ENCODE data around the gene ESPN.
"Not testable (repeated sequence)": the region's sequence is repeated elsewhere in the genome, so short reads cannot be mapped to it uniquely, and the experiment has no call there.

The ESPN gene, protein sequence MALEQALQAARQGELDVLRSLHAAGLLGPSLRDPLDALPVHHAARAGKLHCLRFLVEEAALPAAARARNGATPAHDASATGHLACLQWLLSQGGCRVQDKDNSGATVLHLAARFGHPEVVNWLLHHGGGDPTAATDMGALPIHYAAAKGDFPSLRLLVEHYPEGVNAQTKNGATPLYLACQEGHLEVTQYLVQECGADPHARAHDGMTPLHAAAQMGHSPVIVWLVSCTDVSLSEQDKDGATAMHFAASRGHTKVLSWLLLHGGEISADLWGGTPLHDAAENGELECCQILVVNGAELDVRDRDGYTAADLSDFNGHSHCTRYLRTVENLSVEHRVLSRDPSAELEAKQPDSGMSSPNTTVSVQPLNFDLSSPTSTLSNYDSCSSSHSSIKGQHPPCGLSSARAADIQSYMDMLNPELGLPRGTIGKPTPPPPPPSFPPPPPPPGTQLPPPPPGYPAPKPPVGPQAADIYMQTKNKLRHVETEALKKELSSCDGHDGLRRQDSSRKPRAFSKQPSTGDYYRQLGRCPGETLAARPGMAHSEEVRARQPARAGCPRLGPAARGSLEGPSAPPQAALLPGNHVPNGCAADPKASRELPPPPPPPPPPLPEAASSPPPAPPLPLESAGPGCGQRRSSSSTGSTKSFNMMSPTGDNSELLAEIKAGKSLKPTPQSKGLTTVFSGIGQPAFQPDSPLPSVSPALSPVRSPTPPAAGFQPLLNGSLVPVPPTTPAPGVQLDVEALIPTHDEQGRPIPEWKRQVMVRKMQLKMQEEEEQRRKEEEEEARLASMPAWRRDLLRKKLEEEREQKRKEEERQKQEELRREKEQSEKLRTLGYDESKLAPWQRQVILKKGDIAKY

DNA sequence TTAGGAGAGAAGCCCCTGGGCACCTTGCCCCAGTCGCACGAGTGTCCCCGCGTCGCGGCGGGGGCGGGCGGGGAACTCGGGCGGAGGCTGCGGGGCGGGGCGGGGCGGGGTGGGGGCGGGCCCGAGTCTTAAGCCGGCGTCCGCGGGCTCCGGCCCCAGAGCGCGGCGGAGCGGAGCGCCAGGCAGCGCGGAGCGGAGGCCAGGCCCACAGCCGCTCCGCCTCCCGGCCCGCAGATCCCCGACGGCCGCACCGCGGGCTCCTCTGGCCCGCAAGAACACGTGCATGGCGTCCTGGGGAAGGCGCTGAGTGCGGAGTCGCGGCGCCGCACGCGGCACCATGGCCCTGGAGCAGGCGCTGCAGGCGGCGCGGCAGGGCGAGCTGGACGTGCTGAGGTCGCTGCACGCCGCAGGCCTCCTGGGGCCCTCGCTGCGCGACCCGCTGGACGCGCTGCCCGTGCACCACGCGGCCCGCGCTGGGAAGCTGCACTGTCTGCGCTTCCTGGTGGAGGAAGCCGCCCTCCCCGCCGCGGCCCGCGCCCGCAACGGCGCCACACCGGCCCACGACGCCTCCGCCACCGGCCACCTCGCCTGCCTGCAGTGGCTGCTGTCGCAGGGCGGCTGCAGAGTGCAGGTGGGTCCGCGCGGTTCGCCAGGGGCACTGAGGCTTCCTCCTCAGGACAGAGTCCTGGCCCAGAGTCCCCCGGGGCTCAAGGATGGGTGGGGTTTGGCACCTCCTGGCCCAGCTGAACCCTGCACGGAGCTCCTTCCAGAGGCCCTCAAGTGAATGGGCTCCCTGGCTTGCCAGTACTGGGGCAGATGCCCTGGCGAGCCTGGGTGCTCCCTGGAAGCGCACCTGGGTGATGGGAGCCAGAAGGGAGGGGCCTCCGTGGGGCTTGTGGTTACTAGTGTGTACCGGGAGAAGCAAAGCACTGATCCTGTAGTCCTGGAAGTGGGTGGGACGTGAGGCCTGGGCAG, at the start of gene ESPN:
ESPN (plus strand) TSS at position 158 of the 975 bp plus-strand sequence; CDS start at position 338, 180 bp downstream.
- no peak for DNase-seq

DNA sequence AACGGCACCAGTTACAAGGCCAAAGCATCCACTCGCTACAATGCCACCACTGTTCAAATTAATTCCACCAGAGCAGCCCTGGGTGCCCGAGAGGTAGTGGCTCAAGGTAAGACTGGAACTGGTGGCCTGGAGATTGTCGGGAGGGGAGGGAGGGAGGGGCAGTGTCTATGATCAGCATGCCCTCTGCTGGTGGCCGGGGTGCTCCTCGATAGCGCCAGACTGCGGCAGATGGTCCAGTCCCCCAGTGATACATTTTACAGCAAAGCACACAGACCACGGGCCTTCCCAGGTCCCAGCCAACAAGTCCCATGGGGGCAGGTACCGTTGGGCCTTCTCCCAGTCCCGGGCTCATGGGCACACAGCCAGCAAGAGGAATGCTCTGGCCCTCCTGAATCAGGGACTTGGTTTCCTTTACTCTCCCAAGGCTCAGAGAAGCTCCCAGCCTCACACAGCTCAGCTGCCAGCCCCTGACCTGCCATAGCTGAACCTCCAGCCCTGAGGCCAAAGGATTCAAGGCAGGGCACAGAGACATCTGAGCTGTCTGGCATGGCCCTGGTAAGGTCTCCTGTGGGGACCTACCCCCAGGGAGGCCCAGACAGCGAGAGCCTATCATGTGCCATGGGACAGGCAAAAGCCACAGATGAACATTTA, 46.4 kb upstream of the ESPN start:
- DNase-seq: no peak

DNA sequence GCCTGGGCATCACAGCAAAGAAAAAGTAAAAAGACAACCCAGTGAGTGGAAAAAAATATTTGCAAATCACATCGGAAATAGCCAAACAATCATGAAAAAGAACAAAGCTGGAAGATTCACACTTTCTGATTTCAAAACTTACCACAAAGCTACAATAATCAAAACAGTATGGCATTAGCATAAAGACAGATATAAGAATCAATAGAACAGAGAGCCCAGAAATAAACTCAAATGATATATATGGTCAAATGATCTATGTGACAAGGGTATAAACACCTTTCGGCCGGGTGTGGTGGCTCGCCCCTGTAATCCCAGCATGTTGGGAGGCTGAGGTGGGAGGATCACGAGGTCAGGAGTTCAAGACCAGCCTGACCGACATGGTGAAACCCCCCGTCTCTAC, 44.5 kb upstream of the ESPN start:
- no peak for DNase-seq

DNA sequence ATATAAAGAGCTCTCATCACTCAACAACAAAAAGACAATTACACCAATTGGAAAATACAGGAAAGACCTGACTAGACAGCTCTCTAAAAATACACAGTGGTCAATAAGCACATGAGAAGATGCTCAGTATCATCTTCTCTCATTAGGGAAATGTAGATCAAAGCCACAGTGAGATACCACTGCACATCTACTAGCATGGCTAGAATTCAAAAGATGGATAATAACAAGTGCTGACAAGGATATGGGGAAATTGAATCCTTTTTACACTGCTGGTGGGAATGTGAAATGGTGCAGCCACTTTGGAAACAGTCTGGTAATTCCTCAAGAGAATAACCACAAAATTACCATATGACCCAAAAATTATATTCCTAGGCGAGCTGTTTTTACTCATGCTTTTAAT, 40.4 kb upstream of the ESPN start:
- no peak for DNase-seq

DNA sequence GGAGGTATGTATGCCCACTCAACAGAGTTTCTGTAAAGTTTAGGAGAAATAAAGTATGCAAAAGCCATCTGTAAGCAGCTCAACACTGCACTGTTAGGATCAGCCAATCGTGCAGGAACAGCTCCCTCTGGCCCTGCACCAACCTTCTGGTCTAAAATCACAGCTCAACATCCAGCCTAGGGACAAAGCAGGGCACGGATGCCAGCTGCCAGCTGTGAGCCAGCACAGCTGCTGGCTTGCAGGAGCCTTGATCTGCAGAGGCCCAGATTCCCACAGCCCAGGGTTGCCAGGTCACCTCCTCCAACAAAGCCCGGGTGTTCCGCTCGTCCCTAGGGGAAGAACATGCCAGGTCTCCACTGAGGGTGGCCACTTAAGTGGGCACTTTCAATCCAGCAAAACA, 39.6 kb upstream of the ESPN start:
- DNase-seq: no peak

DNA sequence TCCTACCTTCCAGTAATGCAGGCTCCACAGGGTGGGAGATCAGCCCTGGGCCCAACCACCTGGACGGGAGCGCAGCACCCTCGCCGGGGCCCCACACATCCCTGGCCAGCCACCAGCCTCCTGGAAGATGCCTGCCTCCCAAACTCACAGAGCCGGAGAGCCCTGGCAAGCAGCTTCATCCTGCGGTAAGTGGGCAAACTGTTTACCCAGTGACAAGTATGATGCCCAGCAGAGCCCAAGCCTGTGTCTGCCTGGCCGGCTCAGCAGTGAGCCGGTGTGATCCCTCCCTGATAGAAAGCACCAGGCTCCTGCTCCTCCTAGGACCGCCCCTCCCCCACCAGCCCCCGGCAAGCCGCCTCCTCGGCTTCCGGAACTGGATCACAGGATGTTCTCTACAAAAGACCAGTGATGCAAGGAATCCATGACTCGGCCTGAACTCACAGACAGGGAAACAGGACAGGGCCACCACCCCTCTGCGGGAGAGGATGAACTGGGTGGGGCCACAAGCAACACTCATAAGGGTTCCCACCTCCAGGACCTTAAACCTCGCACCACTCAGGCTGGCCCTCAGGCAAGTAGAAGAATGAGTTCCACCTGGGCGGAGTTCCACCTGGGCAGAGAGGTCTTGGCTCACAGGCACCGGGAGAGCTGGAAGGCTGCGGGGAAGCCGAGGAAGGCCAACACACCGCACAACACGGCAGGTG, 38.9 kb upstream of the ESPN start:
- no peak for DNase-seq

DNA sequence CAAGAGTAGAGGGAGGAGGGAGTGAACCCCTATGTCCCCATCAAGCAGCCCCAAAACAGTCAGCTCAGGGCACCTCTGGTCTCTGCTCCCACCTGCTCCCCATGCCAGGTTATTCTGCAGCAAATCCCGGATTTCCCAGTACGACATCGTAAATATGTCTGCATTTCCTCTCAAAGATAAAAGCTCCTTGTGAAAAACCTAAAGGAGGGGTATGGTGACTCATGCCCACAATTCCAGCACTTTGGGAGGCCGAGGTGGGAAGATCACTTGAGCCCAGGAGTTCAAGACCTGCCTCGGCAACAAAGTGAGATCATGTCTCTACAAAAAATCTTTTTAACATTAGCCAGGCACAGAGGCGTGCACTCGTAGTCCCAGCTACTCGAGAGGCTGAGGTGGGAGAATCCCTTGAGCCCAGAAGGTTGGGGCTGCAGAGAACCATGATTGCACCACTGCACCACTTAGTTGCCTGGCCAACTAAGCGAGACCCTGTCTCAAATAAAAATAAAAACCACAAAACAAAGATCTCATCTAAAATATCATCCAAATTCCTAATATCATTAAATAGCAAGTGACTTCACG, 38.1 kb upstream of the ESPN start:
- DNase-seq: no peak

DNA sequence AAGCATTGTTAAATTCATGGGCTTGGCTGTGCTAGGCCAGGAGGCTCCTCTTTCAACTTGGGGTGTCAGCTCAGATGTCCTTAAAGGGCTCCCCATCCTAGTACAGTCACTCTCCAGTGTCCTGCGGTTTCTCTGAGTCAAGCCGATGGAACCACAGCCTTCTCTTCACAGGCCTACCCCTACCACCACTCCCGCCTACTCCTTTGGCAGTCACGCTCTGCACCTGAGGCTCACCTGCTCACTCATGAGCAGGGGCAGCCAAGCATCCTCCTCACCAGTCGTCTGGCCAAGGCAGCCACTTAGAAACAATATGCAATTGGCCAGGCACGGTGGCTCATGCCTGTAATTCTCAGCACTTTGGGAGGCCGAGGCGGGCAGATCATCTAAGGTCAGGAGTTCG, 34.6 kb upstream of the ESPN start:
- DNase-seq: no peak

DNA sequence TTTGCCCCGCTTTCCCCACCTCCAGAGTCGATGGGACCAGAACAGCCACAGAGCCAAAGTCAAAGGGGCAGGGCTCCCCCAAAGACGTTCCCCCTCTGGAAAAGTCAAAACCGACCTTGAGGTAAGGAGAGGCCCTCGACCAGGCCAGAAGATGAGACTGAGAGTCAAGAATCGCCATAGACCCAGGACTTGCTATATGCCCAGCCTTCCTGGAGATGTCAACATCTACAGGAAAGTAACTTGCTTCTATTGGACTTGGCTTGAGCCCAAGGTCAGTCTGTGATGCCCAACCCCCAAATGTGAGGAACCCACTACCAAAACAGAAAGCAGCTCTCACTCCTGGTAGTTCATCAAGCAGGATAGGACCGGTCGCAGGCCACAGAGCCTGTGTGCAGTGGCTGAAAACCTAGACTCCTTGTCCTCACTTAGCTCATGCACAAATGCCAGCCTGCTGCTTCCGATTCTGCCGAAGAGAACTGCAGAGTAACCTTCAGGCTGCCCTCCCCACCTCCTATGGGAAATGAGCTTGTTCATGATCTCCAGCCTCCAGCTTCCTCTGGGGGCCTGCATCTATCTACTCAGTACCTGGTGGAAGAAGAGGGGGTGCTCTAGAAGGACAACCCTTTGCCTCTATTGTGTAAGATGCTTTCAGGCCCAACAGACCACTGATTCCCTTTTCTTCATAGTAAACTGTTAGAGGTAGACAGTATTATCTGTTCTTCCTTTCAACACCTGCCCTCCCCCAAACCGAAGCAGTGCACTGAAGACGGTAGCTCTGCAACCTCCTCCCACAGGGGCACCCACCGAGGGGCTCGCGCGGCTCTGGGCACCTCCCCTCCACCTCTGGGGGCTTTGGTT, 32.4 kb upstream of the ESPN start:
- no peak for DNase-seq

DNA sequence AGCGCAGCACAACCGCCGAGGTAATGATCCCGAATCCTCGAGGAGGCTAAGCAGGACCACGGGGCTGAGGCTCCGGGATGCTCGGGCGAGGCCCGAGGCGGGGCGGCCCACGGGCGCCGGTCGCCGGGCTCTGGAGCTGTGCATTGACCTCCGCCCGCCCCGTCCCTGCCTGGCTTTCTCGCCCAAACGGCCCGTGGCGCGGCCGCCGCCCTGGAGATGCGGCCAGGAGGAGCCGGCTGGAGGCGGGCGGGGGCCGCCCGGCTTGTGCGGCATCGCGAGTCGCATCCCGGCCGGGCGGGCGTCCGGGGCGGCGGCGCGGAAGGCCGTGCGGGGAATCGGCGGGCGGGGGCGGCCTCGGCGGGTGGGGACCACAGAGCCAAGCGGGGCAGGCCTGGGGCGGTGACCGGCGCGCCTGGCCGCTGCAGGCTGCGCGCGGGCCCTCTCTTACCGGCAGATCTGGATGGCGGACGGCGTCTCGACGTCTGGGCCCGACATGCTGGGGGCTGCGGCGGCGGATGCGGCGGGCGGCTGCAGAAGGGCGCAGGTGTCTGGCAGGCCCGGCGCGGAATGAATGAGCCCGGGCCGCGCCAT, 31.7 kb upstream of the ESPN start:
- DNase-seq: no peak

DNA sequence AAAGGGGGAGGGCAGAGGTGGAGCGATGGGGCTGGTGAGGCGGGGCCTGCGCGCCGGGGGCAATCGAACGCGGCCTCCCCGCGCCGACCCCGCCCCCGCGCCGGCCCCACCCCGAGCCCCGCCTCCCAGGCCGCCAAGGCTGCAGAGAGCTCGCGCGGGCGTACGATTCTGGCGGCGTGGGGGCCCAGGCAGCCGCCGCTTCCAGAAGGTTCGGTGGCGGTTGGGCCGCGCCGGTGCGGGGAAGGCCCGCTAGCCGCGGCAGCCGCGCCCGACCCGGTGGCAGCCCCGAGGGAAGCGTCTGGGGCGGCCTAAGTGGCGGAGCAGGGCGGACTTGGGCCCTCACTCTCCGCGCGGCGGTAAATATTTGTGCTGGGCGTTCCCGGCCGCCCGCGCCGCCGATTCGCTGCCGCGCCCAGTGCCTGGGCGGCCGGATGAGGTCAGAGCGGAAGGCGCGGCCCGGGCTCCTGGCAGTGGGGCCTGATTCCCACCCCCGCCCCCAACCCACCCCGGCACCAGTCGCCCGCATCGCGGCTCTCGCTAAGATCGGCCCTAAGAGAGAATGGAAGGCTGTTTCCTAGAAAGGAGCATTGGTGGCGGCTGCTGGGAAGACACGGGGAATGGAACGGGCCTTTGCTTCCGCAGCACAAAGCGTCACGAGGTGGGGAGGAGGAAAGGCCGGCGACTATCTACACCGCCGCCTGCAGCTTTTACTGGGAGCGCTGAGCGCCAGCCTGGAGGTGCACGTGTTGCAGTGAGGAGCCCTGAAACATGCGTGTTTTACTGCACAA, 31.0 kb upstream of the ESPN start, which contains the start of gene ACOT7:
ACOT7 (minus strand) TSS at position 368 of the 788 bp plus-strand sequence. CDS start 368 bp downstream, outside the sequence.
- peak; percentile 23 for DNase-seq

DNA sequence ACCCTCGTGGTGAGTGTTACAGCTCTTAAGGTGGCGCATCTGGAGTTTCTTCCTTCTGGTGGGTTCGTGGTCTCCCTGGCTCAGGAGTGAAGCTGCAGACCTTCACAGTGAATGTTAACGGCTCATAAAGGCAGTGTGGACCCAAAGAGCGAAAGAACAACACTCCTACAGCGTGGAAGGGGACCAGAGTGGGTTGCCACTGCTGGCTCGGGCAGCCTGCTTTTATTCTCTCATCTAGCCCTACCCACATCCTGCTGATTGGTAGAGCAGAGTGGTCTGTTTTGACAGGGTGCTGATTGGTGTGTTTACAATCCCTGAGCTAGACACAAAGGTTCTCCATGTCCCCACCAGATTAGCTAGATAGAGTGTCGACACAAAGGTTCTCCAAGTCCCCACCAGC, 29.4 kb upstream of the ESPN start:
- DNase-seq: not testable (repeated sequence)

DNA sequence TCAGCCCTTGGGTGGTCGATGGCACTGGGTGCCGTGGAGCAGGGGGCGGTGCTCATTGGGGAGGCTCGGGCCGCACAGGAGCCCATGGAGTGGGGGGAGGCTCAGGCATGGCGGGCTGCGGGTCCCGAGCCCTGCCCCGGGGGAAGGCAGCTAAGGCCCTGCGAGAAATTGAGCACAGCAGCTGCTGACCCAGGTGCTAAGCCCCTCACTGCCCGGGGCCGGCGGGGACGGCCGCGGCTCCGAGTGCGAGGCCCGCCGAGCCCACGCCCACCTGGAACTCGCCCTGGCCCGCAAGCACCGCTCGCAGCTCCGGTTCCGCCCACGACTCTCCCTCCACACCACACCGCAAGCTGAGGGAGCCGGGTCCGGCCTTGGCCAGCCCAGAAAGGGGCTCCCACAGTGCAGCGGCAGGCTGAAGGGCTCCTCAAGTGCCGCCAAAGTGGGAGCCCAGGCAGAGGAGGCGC, 28.8 kb upstream of the ESPN start:
- not testable (repeated sequence) for DNase-seq

DNA sequence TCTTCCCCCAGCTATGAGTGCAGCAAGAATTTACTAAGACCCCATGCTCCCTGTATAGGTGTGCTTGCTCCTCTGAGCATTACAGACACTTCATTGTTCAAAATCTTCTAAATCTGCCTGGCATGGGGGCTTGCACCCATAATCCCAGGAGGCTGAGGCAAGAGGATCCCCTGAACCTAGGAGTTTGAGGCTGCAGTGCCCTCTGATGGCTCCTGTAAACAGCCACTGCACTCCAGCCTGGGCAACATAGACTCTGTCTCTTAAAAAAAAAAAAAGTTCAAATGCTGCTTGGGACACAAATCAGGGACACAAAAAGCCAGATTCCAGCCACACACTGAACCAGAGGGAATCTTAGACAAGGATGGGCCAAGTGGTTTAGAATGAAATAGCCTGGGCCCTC, 27.6 kb upstream of the ESPN start:
- no peak for DNase-seq

DNA sequence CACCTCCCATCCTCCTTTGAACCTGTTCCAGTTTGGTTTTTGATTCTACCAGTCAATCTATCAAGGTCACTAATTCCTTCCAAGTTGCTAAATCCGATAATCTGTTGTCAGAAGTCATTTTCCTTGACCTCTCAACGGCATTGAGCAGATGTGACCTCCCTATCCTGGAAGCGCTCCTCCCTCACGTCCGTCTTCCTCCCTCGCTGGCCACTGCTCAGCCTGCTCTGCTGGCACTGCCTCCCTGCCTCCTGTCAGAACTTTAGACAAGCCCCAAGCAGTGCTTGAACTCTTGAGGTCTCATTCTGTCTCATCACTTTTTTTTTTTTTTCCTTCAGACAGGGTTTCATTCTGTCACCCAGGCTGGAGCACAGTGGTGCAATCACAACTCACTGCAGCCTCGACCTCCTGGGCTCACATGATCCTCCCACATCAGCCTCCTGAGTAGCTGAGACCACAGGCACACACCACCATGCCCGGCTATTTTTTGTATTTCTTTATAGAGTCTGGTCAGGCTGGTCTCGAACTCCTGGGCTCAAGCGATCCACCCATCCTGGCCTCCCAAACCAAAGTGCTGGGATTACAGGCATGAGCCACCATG, 26.6 kb upstream of the ESPN start:
- DNase-seq: no peak

DNA sequence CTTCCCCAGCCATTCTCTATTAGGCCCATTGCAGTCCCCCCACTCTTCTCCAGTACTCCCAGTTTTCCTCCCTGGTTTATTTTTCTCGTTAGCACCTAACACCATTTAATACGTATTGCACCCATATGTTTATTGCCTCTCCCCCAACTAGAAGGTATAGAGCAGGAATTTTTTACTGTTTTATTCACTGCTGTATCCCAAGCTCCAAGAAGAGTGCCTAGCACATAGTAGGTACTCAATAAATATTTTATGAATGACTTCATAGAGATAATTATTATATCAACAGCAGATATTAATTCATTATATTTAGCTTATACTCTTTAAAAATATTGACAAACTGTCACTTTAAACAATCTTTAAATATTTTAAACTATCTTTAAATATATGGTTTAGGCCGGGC, 25.3 kb upstream of the ESPN start:
- no peak for DNase-seq

DNA sequence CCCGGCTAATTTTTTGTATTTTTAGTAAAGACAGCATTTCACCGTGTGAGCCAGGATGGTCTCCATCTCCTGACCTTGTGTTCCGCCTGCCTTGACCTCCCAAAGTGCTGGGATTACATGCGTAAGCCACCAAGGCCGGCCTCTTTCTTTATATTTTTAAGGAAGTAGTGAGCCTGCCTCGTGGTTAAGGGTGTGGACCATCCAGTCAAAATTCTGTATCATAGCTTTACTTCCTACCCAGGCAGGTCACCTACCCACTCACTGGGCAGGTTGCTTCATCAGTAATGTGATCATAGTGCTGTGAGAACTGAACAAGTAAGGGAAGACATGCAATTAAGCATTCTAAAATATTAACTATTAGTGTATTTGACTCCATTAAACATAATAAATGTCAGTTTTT, 22.9 kb upstream of the ESPN start:
- DNase-seq: no peak

DNA sequence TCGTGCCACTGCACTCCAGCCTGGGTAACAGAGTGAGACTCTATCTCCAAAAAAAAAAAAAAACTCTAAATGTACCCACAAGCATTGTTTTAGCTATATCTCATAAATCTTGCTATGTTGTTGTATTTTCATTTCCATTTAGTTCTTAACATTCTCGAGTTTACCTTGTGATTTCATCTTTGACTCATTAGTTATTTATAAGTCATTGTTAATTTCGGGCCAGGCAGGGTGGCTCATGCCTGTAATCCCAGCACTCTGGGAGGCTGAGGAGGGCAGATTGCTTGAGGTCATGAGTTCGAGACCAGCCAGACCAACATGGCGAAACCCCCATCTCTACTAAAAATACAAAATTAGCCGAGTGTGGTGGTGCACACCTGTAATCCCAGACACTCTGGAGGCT, 16.6 kb upstream of the ESPN start:
- DNase-seq: no peak

All from NCI-H2107 (cell line).